Choroid plexus epithelial cell (primary cell): ENCODE data around the gene DYNC1I1.

Source experiments
- DNase-seq: peaks from one replicate; pipeline ENCODE4 v3.0.0-alpha.2; 2010; ENCODE audit warnings: low read depth
- H3K4me3 ChIP-seq: 2 replicates; pipeline ENCODE4 v1.5.1; 2011; ENCODE audit warnings: low read depth, mild to moderate bottlenecking, control low read depth, low read length, moderate library complexity
- CTCF ChIP-seq: conservative IDR thresholded peaks from 2 replicates; pipeline ENCODE4 v1.5.1; 2011; ENCODE audit warnings: low read depth, mild to moderate bottlenecking, control low read depth, inconsistent platforms, low read length, moderate library complexity

DYNC1I1 gene

GRCh38 chr7:95963446-95963990 lies 191.2 kb downstream of the DYNC1I1 start:
- H3K4me3 ChIP-seq, result no peak overlapping the region
- DNase-seq, result no peak
- no peak for TF ChIP-seq CTCF

- no peak for TF ChIP-seq CTCF
- no peak for DNase-seq
- no peak overlapping the region for H3K4me3 ChIP-seq
These were observed 199.4 kb downstream of the DYNC1I1 start for GRCh38 chr7:95971716-95972115.

GRCh38 chr7:95972523-95972922 lies 200.2 kb downstream of the DYNC1I1 start:
- no peak overlapping the region for H3K4me3 ChIP-seq
- peak; percentile 23 for DNase-seq
- TF ChIP-seq CTCF, result no peak

GRCh38 chr7:95974108-95974507 lies 201.8 kb downstream of the DYNC1I1 start:
- no peak for TF ChIP-seq CTCF
- no peak for DNase-seq
- H3K4me3 ChIP-seq, result no peak overlapping the region

GRCh38 chr7:95976369-95977060 lies 204.2 kb downstream of the DYNC1I1 start:
- DNase-seq, result no peak

GRCh38 chr7:95977994-95978393 lies 205.6 kb downstream of the DYNC1I1 start:
- no peak overlapping the region for H3K4me3 ChIP-seq
- DNase-seq, result no peak
- TF ChIP-seq CTCF, result no peak

More at GRCh38 chr7:95976369-95977060, 204.2 kb downstream of the DYNC1I1 start:
- TF ChIP-seq CTCF, result no peak
- no peak overlapping the region for H3K4me3 ChIP-seq

- TF ChIP-seq CTCF, result no peak
- no peak for DNase-seq
- H3K4me3 ChIP-seq, result no peak overlapping the region
These were observed 207.8 kb downstream of the DYNC1I1 start for GRCh38 chr7:95980167-95980566.
